Loucy (cell line): ENCODE results near the gene EDAR.

Experiments used
- CTCF ChIP-seq: fragments of 200-600 bp; sonication (generic); conservative IDR thresholded peaks from 2 replicates; pipeline ENCODE4 v1.5.1; 2014; ENCODE audit warnings: mild to moderate bottlenecking, antibody characterized with exemption, low read length
- EZH2phosphoT487 ChIP-seq: fragments of 200-600 bp; IDR thresholded peaks from 2 replicates; pipeline ENCODE4 v1.6.1; 2018; ENCODE audit warnings: antibody characterized with exemption, mild to moderate bottlenecking, moderate library complexity, borderline replicate concordance

DNA sequence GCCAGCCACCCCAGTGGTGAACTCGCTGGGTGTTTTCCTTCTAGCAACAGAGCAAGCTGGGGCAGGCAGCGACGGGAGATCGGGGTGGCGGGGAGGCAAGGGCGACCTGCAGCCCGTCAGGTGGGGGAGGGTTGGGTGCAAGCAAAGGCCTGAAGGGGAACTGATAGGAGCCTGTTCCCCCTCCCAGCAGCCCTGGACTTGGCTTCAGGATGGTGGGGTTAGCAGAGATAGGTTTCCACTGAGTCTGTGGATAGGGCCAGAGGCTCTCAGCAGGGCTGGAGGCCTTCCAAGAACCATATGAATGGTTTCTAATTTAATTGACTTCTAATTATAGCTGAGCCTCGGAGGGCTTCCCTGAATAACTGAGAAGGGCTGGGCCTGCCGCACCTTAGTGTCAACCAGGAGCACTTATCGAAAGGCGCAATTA, 55.3 kb downstream of the EDAR start:
- TF ChIP-seq CTCF (no peak), EZH2phosphoT487 (no peak)
